GM21423 (cell line): ENCODE data around the gene SIK3.
A peak's percentile ranks its signal among the peaks of the same experiment; 100 is the strongest.

ENCODE experiments used
- ATAC-seq: cut with Tn5 transposase; IDR thresholded peaks from one replicate; pipeline ENCODE4 v1.9.1; 2021; ENCODE audit warnings: mild to moderate bottlenecking, moderate library complexity; ENCODE audit not compliant: unreplicated experiment

The SIK3 gene

GRCh38 chr11:116932181-116932580 is 166.0 kb downstream of the SIK3 start:
- no peak for ATAC-seq

- no peak for ATAC-seq
Observed at GRCh38 chr11:116931206-116931953, 166.8 kb downstream of the SIK3 start.

GRCh38 chr11:116930586-116930985 is 167.6 kb downstream of the SIK3 start:
- no peak for ATAC-seq

GRCh38 chr11:116930177-116930576 is 168.1 kb downstream of the SIK3 start:
- no peak for ATAC-seq

- no peak for ATAC-seq
Observed at GRCh38 chr11:116929414-116930090, 168.7 kb downstream of the SIK3 start.

GRCh38 chr11:116928845-116929244 is 169.4 kb downstream of the SIK3 start:
- no peak for ATAC-seq

GRCh38 chr11:116928102-116928777 is 170.0 kb downstream of the SIK3 start:
- ATAC-seq: peak; percentile 71

- ATAC-seq: no peak
Observed at GRCh38 chr11:116927163-116927974, 170.9 kb downstream of the SIK3 start.

GRCh38 chr11:116925050-116925449 is 173.2 kb downstream of the SIK3 start:
- no peak for ATAC-seq

- no peak for ATAC-seq
Observed at GRCh38 chr11:116918925-116919655, 179.1 kb downstream of the SIK3 start.

GRCh38 chr11:116917632-116918031 is 180.6 kb downstream of the SIK3 start:
- ATAC-seq: no peak

- no peak for ATAC-seq
Observed at GRCh38 chr11:116916886-116917285, 181.3 kb downstream of the SIK3 start.

GRCh38 chr11:116916052-116916451 is 182.2 kb downstream of the SIK3 start:
- ATAC-seq: no peak

GRCh38 chr11:116913000-116913399 is 185.2 kb downstream of the SIK3 start:
- no peak for ATAC-seq

- ATAC-seq: no peak
Observed at GRCh38 chr11:116911976-116912734, 186.1 kb downstream of the SIK3 start.

GRCh38 chr11:116910847-116911246 is 187.4 kb downstream of the SIK3 start:
- no peak for ATAC-seq

GRCh38 chr11:116910378-116910777 is 187.8 kb downstream of the SIK3 start:
- ATAC-seq: no peak

- no peak for ATAC-seq
Observed at GRCh38 chr11:116909245-116909644, 189.0 kb downstream of the SIK3 start.

- no peak for ATAC-seq
Observed at GRCh38 chr11:116906479-116906878, 191.7 kb downstream of the SIK3 start.

- ATAC-seq: no peak
Observed at GRCh38 chr11:116903090-116903489, 195.1 kb downstream of the SIK3 start.
